Measurements from ENCODE around the gene ZBED2.

DNA sequence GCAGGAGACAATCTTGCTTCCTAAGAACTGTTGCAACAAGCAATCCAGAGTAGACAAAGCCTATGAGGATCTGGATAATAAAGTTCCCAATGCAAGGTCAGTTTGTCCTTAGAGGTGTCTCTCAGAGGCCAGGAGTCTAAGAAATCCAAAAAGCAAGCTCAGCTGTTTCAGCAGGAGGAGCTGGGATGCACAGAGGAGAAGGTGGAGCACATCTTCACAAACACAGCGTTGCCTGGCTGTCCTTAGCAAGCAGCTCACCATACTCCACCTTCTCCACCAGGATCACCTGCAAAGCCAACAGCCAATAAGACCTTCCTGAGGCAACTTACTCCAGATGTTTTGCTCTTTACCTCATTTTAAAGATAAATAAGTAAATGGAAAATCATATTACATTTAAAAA is 365 bp downstream of the ZBED2 start:
- TF ChIP-seq ARNTL (CRISPR knock-in tag; IDR thresholded peaks at IDR 0.05; ENCODE audit: borderline replicate concordance, low read depth), result no peak
- no peak for TF ChIP-seq GLIS3 (CRISPR knock-in tag; IDR thresholded peaks at IDR 0.05)
- TF ChIP-seq, protein P1, sequence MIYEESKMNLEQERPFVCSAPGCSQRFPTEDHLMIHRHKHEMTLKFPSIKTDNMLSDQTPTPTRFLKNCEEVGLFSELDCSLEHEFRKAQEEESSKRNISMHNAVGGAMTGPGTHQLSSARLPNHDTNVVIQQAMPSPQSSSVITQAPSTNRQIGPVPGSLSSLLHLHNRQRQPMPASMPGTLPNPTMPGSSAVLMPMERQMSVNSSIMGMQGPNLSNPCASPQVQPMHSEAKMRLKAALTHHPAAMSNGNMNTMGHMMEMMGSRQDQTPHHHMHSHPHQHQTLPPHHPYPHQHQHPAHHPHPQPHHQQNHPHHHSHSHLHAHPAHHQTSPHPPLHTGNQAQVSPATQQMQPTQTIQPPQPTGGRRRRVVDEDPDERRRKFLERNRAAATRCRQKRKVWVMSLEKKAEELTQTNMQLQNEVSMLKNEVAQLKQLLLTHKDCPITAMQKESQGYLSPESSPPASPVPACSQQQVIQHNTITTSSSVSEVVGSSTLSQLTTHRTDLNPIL (CRISPR knock-in tag; IDR thresholded peaks at IDR 0.05; ENCODE audit: low read depth), result no peak
- TF ChIP-seq ZFP30 (CRISPR knock-in tag; IDR thresholded peaks at IDR 0.05), result no peak
- TF ChIP-seq SNAI2 (CRISPR knock-in tag; IDR thresholded peaks at IDR 0.05), result no peak
- TF ChIP-seq TOX (CRISPR knock-in tag; IDR thresholded peaks at IDR 0.05; ENCODE audit: borderline replicate concordance), result no peak

Measured in SK-N-SH treated with all-trans-retinoic acid at 6 μM for 48 hours (cell line).